8988T (cell line): ENCODE results near the gene GFY.

Source experiments
- DNase-seq: peaks from one replicate; pipeline ENCODE4 v3.0.0; 2011

Gene GFY, protein sequence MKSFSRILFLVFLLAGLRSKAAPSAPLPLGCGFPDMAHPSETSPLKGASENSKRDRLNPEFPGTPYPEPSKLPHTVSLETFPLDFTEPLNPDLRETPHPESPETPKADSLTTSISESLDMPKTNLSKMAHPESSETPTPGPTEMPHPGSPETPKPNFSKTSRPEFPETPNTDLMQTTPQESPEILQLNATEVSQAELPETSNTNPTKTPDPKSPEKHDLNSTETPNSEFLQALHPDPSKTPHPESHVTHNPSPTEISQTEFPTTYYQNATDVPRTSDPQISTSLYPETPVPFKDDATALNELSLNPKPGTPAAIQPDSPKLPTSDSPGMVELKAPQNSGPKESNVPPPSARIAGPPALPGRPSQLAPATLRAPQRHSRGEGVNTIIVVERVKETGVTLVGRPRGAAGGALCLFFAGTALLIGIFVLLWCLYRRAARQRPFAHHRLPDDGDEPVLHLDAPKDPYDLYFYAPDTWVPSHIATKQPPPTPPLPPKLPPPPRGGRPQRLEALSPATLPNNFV

DNA sequence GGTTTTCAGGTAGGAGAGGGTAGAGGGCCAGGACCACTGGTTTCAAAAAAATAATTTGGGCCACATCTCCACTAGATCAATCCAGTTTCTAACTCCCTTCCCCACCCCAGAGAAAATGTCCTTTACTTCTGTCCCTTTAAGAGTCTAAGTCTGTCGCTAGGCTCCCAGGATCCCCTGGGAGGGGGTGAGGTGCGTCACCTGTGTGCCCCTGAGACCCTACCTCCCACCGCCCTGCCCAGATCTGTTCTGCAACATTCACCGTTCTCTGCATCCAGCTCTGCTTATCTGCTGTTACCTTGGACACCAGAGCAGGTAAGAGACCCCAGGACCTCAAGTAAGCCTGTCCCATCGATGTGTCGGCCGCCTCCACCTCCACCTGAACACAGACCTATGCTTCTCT, at the start of gene GFY:
Gene GFY (plus strand): TSS at position 211 of the 400 bp plus-strand sequence. CDS start 1,043 bp downstream, outside the sequence.
- no peak for DNase-seq

DNA sequence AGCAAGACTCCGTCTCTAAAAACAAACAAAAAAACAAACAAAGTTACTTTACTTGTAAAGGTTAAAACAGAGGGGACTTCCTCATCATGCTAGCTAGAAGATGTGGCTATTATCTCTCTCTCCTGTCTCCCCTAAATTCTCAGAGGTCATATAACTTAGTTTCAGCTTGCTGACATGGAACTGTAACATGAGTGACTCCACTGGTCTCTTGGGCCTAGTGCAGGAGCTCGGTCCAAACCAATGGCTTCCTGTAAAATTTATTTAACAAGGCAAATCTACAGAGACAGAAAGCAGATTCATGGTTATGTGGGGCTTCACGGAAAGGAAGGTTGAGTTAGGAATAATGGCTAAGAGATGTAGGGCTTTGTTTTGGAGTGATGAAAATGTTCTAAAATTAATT, 46.7 kb upstream of the GFY start:
- DNase-seq, result no peak

DNA sequence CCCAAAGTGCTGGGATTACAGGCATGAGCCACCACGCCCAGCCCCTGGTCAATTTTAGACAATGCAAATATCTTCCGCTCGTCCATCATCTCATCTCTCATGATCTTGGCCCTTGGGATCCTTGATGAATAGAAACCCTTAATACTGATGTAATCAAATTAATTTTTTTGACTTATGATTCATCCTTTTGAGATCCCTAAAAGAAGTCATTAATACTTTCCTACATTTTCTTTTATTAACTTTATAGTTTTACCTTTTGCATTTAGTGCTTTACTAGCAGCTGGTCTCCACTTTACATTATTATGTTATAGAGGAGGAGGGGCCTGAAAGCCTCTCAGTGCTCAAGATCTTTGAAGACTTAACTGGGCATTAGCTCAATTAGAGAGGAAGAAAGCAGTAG, 44.8 kb upstream of the GFY start:
- DNase-seq, result no peak

DNA sequence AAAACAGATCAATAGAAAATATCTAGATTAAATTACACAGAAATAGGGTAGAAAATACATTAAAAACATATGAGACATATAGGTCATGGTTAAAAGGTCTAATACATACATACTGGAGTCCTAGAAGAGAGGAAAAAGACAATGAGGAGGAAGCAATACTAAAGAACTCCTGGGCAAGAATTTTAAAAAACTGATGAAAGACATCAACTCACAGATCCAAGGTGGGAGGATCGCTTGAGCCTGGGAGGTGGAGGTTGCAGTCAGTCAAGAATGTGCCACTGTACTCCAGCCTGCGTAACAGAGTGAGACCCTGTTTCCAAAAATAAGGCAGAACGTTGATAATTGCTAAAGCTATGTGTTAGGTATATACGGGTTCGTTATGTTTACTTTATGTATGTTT, 42.5 kb upstream of the GFY start:
- no peak for DNase-seq

DNA sequence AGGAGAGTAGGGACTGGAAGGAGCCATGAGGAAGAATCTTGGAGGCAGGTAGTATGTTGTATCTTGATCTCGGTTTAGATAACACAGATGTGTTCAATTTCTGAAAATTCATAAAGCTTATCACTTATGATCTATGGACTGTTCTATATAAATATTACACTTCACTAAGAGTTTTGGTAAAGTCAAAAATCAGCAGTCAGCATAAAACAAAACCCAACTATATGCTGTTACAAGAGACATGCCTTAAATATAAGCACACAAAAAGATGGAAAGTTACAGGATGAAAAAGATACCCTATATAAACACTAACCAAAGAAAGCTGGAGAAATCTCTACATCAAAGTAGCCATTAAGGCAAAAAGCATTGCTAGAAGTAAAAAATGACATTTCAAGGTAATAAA, 41.6 kb upstream of the GFY start:
- no peak for DNase-seq

DNA sequence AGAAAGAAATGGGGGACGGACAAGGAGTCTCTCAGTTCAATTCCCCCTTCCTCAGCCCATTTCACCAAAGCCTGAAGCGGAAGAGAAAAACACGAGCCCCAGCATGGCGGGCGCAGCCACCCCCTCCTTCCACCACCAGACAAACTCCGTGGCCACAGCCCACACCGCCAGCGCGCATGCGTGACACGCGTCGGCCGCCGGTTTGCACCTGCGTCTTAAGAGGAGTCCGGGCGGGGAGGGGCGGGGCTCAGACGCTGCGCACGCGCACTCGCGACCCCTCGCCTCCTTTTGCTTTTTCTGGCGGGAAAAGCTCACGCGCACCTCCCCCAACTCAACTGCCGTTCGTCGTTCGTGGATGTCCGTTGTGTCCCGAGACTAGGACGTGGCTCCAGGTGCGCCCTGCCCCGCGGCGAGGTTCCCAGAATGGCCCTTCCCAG, 37.2 kb upstream of the GFY start, which contains the start of gene KASH5:
Gene KASH5 (plus strand): TSS at position 314 of the 437 bp plus-strand sequence. CDS start 2,635 bp downstream, outside the sequence.
- DNase-seq, result no peak

DNA sequence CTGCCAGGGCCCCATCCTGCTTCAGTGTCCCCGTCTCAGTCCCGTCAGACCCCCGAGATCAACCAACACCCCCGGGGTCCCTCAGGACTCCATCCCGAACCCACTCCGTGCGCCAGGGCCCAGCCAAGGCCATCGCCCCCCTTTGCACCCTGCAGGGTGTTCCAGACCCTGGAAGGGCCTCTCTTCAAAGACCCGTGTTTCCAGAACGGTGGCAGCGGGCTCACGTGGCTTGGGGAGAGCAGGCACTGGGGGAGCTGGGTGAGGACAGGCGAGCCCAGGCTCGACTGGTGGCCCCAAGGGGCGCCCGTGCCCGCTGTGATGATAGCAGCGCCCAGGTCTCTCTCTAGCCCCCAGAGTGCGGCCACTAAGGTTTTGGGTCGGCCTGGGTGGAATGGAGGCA, 35.8 kb upstream of the GFY start:
- DNase-seq, result no peak

DNA sequence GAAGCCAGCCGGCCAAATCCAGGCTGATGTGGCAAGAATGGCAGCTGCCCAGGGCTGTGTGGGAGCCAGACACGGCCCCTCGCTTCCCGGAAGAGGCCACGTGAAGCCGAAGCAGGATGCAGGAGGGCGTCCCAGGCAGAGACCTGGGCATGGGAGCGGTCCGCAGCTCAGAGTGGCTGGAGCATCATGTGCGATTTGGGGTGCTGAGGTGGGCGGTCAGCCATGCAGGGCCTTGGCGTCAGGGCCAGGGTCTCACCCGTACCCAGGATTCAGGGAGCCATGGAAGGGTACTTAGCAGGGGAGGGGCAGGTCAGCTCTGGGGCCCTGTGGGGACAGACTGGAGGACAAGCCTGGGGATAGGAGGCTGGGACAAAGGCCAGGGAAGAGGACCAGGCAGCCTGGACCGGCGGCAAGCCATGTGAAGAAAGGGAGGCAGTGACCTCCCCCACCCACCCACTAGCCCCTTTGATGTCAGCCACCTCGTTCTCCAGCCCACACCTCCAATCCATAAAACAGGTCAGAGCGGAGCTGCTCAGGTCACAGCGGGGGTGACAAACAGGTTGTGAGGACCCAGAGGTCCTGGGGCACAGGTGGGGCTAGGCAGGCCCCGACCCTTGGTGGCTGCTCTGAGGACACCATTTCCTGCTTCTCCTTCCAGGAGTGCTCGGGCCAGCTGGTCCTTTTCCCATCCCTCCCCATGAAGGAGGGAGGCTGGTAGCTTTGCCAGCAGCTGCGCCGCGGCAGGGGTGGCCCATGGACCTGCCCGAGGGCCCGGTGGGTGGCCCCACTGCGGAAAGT, 34.9 kb upstream of the GFY start:
- no peak for DNase-seq

DNA sequence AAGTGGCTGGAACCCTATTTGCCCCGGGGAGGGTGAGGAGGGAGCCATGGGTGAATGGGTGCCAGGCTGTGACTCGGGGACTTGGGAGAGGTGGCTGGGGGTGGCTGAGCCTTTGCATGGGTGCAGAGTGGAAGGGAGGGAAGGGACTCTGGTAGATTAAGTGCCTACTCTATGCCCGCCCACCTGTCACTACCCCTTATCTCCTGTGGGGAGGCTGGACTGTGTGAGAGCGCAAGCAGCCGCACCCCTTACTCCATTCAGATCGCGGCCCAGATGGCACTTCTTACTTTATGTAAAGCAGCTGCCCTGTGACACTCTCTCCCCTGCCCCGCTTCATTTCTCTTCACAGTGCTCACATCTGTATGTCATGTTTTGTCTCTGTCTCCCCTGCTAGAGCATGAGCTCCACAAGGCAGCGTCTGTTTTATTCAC, 34.2 kb upstream of the GFY start:
- DNase-seq, result no peak

DNA sequence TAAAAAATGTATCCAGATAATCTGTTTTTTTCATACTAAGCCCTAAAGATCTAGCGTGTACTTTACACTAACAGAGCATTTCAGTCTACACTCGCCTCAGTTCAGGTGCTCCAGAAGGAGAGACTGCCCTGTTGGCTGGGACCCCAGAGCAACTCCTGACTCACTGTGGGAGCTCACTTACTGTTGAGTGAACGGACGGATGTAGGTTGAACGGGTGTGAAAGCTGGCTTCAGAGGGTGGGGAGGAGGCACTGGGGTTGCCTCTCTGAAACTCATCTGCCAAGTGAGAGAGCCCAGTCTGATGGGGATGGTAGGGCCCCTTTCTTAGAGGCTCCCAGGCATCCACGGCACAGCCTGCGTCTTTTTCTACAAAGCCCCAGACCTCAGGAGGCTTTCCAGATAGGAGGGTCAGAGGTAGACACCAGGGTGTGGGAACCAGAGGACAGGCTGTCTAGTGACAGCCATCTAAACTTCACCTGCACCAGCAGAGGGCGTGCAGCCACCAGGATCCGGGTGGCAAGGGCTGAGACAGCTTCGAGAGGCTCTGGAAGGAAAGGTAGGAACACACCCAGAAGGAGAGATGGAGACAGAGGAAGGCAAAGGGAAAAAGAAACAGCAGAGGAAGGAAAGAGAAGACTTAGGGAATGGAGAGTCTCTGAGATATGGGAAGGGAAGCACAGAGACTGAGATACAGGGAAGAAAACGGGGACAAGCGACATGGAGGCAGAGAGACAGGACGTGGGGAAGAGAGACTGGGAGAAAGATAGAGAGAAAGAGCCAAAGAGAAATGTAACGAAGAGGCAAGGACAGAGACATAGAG, 33.4 kb upstream of the GFY start:
- DNase-seq, result peak; percentile 77

DNA sequence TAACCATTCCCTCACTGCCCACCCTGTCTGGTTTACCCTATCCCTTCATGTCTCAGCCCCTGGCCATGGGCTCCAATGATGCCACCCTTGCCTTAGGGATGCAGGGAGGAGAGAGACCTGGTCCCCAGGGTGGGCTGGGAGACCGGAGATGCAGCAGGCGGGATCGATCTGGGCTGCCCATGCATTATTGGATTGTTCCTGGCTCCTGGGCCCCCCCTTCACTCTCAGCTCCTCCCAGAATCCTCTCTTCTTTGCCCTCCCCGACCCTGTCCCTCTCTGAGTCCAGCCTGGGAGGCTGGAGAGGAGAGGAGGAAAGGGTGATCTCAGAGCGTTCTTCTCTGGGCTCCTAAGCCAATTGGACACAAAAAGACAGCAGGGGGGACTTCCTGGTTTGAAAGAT, 31.3 kb upstream of the GFY start:
- no peak for DNase-seq

DNA sequence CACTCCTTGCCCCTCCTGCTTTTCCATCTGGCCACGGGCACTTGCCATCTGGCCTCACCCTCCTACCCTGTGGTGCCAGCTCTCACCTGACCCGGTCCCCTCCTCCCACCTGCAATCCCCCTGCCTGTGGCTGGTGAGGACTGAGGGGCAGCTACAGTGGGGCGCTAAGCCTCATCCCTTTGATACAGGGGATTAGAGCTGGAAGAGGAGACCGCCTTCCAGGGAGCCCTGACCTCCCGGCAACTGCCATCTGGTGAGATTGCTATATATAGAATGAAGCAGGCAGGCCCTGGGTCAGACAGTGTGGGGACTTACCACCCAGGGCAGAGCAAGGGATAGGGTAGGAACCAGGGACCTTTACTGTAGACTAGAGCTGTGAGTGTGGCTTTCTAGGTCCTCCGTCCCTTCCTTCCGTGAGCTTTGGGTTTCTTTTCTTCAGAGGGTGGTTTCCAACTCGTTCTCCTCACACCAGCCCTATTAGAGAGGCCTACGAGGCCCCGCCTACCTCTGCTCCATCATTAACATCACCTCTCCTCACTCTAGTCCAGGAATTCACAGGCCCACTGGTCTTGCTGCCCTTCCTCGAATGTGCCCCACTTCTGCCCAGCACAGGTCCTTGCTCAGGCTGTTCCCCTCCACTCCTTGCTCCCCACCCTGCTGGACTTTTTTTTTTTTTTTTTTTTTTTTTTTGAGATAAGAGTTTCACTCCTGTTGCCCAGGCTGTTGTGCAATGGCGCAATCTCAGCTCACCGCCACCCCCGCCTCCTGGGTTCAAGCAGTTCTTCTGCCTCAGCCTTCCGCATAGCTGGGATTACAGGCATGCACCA, 29.4 kb upstream of the GFY start:
- DNase-seq, result no peak

DNA sequence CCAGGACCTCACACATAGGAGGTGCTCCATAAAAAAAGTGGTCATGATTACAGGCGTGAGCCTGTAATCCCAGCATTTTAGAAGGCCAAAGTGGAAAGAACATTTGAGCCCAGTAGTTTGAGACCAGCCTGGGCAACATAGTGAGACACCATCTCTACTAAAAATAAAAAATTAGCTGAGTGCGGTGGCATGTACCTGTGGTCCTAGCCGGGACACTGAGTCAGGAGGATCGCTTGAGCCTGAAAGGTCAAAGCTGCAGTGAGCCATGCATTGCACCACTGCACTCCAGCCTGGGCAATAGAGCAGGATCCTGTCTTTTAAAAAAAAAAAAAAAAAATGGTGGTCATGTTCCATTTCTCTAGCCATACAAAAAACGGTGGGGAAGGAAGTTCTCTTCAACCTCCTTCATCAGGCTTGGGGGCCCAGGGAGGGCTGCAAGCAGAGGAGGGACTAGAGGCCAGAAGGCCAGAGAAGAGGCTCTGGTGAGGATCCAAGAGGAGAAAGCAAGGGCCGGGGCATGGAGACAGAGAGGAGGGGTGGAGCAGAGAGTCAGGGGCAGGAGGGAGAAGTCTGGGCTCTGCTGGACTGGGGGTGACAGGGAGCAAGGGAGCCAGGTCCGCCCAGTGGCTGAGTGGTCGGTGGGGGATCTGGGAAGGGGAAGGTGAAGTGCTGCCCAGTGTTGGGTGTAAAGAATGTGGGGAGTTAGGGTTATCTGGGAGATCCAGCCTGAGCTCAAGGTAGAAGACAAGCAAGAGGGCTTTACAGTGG, 28.3 kb upstream of the GFY start:
- no peak for DNase-seq

DNA sequence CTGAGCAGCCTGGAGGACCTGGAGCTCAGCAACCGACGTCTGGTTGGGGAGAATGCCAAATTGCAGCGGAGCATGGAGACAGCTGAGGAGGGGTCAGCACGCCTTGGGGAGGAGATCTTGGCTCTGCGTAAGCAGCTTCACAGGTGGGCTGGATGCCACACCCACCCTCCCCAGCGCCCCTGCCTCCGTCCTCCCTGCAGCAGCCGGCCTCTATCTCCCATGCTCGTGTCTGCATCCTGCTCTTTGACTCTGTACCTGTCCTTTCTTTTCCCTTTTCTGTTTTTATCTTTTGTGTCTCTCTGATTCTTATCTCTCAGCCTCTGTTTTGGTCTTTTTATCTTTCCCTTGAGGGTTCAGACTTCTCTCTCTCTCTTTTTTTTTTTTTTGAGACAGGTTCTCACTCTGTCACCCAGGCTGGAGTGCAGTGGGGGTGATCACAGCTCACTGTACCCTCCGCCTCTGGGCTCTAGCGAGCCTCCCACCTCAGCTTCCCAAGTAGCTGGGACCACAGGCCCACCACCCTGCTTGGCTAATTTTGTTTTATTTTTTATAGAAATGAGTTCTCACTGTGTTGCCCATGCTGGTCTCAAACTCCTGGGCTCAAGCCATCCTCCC, 27.1 kb upstream of the GFY start:
- no peak for DNase-seq

DNA sequence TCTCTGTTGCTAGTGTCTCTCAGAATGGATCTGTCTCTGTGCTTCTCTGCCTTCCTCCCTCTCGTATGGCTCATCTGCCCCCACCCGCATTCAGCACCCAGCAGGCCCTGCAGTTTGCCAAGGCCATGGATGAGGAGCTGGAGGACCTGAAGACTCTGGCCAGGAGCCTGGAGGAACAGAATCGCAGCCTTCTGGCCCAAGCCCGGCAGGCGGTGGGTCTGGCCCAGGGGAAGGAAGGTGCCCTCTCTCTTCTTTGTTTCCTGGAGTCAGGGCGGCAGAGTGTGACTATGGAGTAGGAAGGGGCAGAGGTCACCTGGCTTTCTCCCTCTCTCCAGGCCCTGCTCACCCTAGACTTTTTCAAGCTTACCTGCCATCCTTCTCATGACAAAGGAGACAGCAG, 26.3 kb upstream of the GFY start:
- DNase-seq, result no peak

DNA sequence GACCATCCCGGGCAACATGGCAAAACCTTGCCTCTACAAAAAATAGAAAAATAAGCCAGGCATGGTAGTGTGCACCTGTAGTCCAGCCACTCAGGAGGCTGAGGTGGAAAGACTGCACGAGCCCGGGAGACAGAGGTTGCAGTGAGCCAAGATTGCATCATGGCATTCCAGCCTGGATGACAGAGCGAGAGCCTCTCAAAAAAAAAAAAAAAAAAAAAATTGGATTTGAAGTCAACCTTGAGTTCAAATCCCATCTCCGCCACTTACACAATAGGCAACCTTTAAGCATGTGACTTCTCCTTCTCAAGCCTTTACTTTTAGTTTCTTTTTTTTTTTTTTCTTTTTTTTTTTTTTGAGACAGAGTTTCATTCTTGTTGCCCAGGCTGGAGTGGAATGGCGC, 25.2 kb upstream of the GFY start:
- no peak for DNase-seq

DNA sequence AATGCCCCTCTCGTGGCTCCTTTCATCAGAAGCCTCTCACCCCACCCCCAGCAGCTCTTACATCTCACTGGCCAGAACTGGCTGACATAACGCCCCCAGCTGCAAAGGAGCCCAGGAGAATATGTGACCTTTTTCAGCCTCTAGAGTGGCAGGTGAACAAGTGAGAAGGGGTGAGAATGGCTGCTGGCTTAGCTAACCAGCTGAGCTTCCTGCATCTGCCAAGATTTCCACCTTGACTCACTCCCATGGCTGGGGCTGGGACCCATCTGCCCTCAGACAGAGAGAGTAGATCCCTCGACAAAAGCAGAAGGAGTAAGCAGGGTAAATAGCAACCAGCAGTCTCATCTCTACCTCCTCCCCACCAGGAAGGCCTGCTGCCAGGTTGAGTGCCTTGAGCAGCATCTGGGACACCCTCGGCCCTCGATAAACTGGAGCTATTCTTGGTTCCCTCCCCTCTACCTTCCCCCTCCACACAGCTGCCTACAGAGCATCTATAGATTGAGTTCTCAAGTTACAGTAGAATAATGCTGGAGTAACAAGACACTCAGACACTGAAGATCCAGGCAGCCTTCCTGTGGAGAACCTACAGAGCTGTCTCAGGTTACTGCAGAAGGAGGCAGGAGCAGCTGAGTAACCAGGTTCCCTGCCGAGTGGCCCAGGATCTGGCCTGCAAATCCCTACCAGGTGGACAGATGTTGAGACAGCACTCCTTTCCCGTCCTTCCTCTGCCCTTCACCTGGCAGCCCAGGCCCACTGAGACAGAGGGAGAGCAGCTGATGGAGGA, 21.6 kb upstream of the GFY start:
- no peak for DNase-seq

DNA sequence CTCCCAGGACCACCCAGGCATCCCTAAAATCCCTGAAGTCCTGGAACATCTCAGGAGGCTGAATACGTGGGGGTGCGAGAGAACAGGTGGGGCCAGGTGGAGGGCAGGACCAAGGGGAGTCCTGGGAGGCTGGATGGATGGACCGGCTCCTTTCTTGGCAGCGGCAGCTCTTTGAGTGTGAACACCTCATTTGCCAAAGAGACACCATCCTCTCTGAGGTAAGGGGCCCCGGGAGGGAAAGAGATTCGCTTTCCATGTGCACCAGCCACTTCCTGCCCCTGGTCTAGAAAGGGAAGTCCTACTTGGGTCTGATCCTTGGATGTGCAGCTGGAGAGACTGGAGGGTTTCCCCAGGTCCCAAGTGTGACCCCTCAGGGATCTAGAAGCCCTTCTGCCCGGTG, 18.1 kb upstream of the GFY start:
- no peak for DNase-seq

DNA sequence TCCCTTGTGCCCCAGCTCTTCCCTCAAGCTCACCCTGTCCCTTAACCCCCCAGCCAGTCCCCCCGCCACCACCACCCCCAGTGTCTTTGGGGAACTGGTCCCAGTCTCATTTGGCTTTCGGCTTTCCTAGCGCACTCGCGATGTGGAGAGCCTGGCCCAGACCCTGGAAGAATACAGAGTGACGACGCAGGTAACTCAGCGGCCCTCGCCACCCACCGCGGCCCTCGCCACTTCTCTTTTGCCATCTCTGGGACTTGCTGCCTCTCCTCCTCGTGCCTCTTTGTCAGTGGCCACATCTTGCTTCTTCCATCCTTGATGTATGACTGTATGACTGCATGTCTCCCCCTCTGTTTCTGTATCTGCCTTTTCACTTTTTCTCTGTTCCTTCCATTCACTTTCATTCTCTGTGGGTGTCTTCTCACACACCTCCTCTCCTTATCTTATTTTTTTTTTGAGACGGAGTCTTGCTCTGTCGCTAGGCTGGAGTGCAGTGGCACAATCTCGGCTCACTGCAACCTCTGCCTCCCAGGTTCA, 17.6 kb upstream of the GFY start:
- no peak for DNase-seq
